HG02798 (cell line): ENCODE results near the gene WDR70.

Experiments used
- ATAC-seq: cut with Tn5 transposase; IDR thresholded peaks from one replicate; pipeline ENCODE4 v1.9.1; 2021; ENCODE audit warnings: mild to moderate bottlenecking; ENCODE audit not compliant: unreplicated experiment, poor library complexity

Gene WDR70

DNA sequence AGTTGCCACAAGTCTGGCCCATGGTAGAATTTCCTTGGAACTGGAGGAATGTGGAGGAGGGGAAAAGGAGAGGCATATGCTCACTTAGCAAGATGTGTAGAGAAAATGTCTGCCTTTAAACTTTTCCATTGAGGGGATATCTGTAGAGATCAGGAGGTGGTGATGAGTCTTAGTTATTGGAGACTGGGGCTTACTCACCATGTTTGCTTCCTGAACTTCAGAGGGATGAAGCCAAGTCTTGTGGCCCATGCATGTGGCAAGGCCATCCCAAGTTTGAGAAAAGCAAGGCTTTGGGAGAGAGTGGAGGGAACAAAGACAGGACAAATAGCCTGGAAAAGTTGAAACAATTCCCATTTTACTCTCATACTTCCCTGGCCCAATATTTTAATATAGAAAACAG is 336.2 kb downstream of the WDR70 start:
- no peak for ATAC-seq

DNA sequence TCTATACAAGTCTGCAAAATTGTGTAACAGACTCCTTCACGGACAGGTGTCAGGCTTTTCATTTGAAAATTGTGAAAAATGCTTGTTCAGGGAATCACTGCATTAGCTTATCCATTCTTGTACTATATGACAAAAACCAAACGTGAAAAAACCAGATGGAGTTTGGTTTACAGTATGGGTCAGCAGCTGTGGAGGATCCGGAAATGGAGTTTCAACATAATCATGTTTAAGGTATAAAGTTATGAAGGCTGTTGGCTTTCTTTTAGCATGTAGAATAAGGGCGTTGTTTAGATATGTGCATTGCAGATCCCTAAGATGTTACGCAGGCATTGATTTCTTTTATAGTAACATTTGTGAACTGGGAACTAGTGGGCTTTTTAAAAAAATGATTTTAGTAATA is 336.9 kb downstream of the WDR70 start:
- no peak for ATAC-seq

DNA sequence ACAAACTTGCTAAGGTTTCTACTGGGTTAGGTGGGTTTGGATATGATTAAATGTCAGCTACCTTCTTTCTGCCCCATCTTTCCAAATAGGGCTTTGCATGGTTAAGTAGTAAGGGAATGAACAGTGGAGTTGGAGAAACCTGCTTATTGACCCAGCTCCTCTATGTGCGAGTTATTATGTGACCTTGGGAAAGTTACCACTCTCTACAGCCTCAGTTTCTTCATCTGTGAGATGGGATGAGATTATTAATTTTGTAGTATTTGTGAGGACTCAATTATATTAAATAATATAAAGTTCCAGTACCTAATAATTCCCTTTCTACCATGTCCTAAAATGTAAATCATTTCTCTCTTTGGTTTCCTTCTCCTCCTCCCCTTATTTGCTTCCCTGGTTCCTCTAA is 337.3 kb downstream of the WDR70 start:
- ATAC-seq: no peak

DNA sequence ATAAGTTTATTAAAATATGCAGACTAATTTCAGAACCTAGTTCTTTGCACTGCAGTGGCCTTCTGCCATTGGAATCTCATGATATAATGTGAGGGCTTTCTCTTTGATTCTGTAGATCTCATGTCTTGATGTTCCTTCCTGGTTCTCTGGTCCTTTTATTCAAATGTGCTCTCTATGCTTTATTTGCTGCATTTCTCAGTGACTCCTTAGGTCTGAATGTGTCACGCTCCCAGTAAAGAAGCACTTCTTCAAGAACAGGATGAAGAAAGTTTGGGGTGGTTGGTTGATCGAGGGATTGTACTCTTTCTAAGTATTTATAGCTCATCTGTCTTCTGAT is 338.1 kb downstream of the WDR70 start:
- no peak for ATAC-seq

DNA sequence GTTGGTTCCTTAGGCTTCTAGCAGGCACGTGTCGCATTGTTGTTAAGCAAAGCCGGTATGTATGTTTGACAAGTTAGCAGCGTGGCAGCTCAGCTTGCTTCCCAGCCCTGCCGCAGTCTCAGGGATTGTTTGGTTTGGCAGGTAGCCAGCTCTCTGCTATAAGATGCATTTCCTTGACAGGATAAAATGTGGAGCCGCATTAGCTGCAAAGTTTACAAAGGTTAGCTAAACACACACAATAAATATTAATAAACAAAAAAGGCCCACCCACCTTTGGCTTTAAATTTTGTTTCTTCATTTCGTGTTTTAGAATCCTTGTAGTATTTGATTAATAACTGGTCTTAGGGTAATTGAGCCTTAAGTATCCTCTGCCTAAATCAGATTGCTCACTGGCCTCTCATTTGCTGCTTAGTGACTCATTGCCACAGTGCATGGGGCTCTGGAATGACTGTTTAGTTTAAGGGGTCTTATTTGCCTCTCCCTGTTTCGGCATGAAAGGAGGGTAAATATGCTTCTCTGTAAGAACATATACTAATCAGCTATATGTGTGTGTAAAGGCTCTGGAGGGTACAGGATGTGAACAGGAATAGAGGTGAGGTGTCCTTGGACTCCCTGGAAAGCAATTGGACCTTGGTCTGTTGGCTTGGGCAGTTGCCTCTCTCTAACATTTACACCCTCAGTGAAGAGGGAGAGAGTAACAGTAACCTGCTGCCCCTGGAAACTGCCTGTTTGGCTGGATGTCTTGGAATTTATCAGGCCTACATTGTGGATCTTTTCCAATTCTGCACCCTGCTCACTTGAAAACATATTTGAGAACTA is 338.7 kb downstream of the WDR70 start:
- no peak for ATAC-seq

DNA sequence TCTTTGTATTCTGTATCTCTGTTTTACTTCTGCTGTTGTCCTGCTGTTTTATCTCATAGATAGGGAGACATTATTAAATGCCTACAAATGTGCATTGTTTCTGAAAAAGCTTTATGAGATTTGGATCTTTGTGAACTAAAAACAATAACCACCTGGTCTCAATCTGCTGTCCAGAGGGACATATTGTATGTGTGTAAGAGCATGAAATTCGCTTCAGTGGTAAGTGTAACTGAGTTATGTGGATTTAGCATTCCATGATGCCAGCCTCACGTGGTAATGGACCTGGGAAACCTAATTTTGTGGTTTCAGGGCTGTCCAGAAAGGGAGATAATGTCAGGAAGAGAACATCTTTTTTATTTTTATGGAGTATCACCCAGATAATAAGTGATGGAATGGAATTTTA is 341.4 kb downstream of the WDR70 start:
- no peak for ATAC-seq

DNA sequence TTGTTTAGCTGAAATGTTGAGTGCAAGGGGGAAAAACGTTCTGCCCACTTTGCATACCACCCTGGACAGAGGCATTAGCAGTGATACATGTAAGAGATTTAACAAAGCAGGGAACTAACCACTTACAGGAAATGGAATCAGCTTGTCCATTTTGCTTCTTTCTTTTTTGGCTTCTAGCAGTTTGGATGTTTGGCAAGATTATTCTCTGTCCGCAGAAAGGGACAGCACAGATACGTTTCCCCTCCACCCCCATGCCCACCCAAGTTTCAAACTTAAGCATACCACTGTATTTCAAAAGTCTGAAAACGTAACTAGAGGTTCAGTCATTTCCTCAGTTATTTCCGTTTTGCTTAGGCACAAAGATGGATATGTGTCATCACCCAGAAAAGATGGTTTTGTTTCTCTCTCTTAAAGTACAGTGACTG is 342.3 kb downstream of the WDR70 start:
- peak; percentile 60 for ATAC-seq

DNA sequence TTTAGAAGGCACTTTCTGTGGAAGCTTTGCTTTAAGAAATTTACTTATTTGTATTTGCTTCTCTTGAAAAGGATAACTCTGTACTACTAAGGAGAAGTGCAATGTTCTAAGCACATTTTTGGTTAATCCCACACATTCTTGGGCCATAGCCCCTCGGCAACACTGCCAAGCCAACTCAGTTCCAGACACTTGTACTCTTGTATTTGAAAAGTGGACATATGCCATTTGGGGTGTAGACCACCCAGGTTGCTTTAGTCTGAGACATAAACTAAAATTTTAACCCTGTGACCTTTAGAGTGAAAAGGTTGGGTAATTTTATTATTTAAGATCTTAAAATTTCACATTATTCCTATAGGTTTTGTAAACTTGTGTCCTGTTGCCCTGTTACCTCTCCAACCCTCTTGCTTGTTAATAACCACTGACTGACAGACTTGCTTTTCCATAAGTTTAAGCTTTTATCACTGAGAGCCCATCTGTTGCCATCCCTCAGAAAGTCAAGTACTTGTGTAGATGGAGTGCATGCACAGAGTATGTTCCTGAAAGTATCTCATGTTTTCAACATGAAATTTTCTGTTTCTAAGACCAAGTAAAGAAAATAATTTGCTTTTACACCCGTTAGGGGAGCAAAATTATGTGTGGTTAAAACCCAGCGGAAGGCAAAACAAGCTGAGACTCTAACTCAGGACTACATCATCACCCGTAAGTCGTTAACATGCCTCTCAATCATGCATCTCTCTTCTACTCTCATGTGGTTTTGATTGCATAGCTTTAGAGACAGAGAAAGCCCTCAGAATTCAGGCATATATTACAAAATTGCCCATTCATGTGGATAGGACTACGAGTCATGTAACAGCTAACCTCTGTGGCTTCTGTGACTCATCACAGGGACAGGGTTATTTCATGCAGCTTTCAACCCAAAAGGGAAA is 343.4 kb downstream of the WDR70 start:
- peak; percentile 79 for ATAC-seq

DNA sequence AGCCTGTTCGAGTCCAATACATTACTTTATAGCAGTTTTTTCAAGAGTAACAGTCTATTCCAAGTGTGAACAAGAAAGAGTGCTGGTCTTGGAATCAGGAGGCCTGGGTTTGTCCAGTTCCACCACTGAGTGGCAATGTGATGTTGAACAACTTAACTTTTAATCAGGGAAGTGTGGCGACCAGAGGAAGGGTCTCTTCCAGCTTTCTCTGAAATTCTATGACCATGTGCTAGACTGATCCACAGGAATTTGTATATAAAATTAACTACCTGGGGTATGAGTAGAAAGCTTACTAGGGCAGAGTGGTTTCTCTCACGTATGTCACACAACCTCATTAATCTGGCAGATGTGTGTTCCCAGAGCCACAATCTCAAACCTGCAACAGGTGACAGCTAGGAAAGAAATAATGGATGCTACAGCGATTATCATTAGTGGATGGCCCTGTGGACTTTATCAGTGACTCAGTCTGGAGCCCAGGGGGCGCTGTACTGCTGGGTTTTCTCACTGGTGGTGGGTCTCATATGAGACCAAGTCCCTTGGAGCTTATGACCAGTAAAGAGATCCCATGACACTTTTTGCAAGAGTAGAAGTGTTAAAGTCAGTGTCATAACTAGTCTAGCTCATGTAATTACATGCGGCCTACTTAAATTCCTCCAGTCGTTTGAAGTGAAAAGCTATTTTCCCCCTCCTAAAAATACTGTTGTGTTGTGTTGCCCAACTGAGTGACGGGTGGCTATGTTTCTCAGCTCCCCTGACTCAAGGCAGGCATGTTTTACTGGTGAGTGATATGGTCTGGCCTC is 344.2 kb downstream of the WDR70 start:
- no peak for ATAC-seq

DNA sequence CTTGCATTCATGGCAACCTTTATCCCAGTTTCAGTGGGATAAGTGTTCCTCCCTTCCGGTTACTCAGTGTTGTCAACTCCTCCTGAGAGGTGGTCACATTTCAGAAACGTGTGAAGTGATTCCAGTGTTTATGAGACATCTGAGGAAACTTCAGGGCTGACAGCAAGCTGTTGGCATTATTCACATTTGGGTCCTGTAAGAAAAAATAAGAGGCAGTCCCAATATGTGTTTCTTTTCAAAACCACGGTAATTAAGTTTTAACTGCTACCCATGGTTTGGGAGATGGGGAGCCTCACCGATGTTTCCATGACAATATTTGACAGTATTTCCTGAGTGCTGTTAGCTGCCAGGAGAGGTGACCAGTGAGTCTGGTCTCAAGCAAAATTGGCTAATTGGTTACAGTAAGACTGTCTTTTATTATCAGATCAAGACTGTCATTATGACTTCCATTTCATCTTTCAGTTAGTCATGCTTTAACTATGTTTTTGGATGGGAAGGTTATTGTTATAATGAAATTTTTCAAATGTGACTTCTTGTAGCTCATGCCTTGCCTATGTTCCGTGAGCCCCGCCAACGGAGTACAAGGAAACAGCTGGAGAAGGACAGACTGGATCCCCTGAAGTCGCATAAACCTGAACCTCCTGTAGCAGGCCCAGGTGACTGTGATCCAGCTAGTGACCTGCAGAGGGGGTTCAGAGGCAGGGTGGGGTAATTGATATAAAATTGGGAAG is 345.4 kb downstream of the WDR70 start:
- no peak for ATAC-seq

DNA sequence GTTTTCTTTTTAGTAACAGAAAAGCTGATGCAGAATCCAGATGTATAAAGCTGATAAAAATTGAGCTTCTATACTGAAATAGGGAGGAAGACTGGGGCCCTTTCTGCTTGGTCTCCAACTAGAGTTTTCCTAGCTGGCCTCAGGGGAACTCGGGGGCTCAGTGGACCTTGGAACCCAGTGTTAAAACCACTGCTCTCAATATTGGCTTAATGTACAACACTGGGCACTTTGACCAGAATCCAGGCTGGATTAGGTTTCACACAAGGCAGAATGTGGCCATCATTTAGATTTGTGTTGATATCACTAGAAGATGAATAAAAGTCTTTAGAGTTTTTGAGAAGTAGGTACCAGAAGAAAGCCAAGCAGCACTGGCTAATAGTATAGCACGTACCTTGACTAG is 346.1 kb downstream of the WDR70 start:
- no peak for ATAC-seq

DNA sequence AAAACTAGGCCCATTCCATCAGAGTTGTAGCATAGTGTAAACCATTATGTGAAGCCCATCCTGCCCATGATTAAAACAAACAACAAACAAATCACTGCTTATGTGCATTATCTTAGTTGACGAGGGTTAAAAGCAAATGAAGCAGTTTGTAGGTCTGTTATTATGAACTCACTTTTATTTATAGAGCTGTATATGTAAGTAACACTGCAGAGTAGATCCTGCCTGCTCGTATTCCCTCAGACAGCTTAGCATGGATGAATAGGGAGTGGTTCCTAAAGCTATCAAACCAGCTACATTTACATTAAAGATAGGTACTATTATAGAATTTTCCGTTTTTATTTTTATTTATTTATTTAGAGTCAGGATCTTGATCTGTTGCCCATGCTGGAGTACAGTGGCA is 348.1 kb downstream of the WDR70 start:
- ATAC-seq: no peak

DNA sequence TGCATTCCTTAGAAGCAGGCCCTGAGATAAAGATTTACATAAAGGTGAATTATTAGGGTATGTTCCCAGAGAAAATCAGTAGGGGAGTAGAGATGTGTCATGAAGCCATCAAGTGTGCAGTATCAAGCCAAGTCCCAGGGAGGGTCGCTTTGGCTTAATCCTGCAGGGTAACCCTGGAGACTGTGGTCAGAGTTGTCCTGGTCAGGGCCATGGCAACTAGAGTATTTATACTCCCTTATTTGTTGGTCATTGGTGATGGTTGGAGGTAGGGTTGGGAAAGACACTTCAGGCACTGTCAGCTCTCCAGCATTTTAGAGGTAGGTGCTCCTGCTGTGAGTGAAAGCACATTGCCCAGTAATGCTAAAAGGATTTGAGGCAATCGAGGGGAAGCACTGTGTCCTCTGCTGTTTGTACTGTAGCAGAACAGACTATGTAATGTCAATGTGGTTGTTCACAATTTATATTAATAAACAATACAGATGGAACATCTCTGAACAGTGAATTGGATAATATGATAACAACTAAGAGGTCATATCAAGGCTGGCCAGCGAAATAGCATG is 351.9 kb downstream of the WDR70 start:
- no peak for ATAC-seq

DNA sequence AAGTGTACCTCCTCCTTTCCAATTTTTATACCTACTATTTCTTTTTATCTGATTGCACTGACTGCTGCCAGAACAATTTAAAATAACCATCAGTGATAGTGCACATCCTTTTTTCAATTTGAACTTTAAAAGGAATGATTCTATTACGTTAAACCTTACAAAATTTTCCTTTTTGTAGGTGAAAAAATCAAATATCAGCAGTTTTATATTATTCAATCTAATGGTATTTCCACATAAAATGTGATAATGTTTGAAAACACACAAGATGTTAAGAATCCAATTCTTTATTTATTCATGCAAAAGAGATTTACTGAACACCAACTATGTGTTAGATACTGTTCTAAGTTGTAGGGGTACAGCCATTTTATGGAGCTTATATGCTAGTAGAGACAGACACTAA is 355.0 kb downstream of the WDR70 start:
- no peak for ATAC-seq

DNA sequence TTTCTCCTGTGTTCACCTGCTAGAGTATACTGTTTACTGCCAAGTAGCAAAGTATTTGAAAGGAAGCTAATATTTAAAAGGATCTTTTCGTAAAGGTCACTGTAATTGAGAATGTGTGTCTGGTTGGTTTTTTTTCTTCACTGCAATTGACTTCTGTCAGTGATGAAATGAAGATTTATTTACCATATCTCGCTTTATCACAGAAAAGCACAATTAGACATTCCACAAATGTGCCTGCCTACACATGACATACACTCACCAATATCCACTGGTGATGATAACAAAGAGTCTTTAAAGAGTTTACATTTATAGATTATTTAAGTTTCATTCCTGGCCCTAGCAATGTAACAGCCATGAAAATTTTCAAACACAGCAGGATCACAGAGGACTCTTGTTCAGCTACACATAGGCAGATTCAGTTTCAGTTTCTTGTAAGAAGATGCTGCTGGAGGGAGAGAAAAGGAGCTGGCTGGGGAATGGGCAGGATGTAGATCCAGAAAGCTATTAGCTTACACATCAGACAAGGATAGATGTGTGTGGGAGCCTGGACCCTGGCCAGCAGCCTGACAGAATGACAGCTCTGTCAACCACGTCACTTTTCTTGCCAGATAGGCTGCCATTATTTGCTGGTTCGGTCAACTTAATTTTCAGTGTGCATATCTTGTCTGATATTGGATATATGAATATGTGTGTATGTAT is 356.7 kb downstream of the WDR70 start:
- no peak for ATAC-seq

DNA sequence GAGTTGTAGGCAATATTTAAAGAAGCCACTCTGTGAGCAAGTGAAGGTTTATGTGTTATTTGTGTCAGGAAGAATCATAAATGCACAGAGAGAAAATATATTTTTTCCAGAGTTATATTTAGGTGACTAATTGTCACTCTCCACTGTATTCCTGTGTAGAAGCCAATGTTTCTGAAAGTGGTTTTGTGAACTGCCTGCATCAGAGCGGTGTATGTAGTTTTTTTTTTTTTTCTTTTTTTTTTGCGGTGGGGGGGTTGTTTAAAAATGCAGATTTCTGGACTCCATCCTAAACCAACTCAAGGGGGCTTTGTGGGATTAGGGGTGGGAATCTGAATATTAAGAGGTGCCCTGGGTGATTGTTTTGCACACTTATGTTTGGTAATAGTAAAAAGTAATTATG is 357.3 kb downstream of the WDR70 start:
- ATAC-seq: no peak

DNA sequence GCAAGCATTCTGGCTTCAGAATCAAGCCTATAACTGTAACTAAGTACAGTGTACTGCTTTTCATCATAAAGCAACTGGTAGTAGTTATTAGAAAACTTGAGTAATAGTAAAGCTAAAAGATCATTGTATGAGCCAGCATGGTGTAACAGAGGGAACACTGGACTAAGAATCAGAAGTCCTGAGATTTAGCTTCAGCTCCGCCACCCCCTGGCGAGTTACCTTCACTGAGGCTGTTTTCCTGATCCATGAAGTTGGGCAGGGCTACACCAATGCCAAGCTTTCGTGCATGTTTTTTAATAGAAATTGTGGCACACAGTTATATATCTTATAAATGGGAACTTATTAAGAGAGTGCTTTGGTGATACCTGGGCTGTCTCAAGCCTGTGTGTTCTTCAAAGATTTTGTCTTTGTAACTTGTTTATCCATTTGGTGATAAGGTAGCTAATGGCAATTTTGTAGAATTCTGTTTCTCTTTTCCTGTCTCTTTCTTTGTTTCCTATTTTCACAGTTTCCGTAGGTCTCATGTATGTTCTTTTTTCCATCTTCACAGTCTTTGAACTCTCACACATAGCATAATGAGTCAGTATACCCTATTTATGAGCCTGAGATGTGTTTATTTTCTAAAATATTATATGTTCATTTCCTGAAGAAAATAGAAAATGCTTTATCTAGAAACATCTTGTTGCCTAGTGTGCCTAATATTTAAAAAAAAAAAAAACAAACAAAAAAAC is 358.4 kb downstream of the WDR70 start:
- ATAC-seq: no peak

DNA sequence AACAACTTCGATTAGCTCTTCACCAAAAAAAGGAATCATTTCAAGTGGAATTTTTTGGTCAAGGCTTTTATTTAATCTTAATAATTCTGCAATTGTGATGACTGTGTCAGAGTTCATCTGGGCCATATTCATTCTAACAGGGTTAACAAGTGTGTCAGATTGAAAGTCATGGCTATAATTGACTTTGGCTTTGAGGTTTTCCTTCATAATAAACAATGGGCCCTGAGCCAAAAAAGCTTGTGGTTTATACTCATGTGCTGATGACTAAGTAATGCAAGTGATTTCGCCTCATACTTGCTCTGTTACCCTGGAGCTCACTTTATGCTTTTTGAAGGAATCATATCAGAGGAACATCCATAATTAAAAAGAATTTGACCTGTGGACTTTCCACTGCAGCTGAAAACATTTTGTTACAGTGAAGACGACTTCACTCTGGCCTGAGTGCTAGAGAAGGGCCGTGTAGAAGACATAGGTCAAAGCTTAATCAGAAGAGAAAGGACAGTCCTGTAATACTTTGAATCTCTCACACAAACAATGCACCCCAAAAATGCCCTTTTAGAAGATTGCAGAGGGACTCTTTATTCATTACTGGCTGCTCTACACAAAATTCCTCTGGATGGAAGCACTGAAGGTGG is 359.1 kb downstream of the WDR70 start:
- ATAC-seq: peak; percentile 76
